K562 (cell line): Measurements from ENCODE around the gene KIF25. TPM values are rescaled to one million over a fixed set of nuclear protein-coding genes. Genes with fewer than 3 reads are reported as not detected.

Experiments used
- ARNT ChIP-seq, 2 experiments: fragments of 450-650 bp; IDR thresholded peaks; 2 replicates each; pipeline ENCODE4 v1.6.1; 2016; ENCODE audit warnings: mild to moderate bottlenecking in 1 of 2
- CSDE1 ChIP-seq, 2 experiments: fragments of 450-650 bp; IDR thresholded peaks; 2 replicates each; pipeline ENCODE4 v1.6.1; 2016; ENCODE audit warnings: mild to moderate bottlenecking in 1 of 2
- LARP7 ChIP-seq: fragments of 450-650 bp; IDR thresholded peaks from 2 replicates; pipeline ENCODE4 v1.6.1; 2016
- RFX5 ChIP-seq: IDR thresholded peaks from 2 replicates; pipeline ENCODE4 v1.6.1; 2011; ENCODE audit warnings: low read depth, mild to moderate bottlenecking, improper control_type of control experiment, low read length
- ZNF175 ChIP-seq: fragments of 200-800 bp; sonication (Bioruptor generic); IDR thresholded peaks from 2 replicates; pipeline ENCODE4 v1.6.1; 2016; ENCODE audit warnings: low read depth, mild to moderate bottlenecking, missing genetic modification characterization, missing compliant biosample characterization
- ZNF668 ChIP-seq: fragments of 250-450 bp; sonication (Bioruptor Pico); IDR thresholded peaks from 2 replicates; pipeline ENCODE4 v1.8.0; 2022; ENCODE audit warnings: mild to moderate bottlenecking, inconsistent platforms
- polyA plus RNA-seq, 8 experiments: library from polyadenylated mRNA; depleted of rRNA in 4 of 8; stranded (reverse) in 5 of 8; unstranded in 3 of 8; fragments of >200 nt; fragmentation: Nextera tagmentation in 2 of 8; fragmentation: Illumina TruSeq in 1 of 8; extraction: Ambion mirVana in 2 of 8; extraction: Trizol in 1 of 8; gene quantifications; 2 replicates each; pipeline versions ENCODE4 v1.2.1 to v1.2.3, GENCODE V29; 2011 to 2014; ENCODE audit warnings: inconsistent platforms in 1 of 8, missing spikeins in 1 of 8
- total RNA-seq, 7 experiments: library from RNA; depleted of rRNA in 6 of 7; stranded (reverse); fragments of >200 nt in 6 of 7; fragmentation: Illumina TruSeq in 2 of 7; extraction: Trizol in 2 of 7; gene quantifications; 2 replicates each; pipeline versions ENCODE4 v1.2.1 to v1.2.3, GENCODE V29; 2011 to 2021; ENCODE audit warnings: low replicate concordance in 1 of 7
- TF ChIP-seq, protein P1 (sequence below): sonication (generic); formaldehyde crosslinking; IDR thresholded peaks from 2 replicates; pipeline ENCODE4 v1.8.0; 2023; ENCODE audit warnings: mild to moderate bottlenecking, missing genetic modification reagents
- TF ChIP-seq, protein P2 (sequence below): fragments of 450-650 bp; IDR thresholded peaks from 2 replicates; pipeline ENCODE4 v1.6.1; 2016; ENCODE audit warnings: mild to moderate bottlenecking, moderate library complexity
- TF ChIP-seq, protein P3 (sequence below), 3 experiments: fragments of 200-800 bp in 1 of 3; sonication (Bioruptor generic) in 1 of 3; sonication (generic) in 1 of 3; formaldehyde crosslinking in 1 of 3; IDR thresholded peaks; 2 replicates each; pipeline versions ENCODE4 v1.6.1 to v1.8.0; 2016 to 2022; ENCODE audit warnings: mild to moderate bottlenecking in 2 of 3, missing compliant biosample characterization in 2 of 3, missing genetic modification characterization in 2 of 3, missing genetic modification reagents in 1 of 3

KIF25 gene
- total and polyA plus RNA-seq, 9 of the 15 experiments (the other 6 are each of a cell fraction or from before 2014, with no cell fraction given), result 0.04 to 0.49 (median 0.23) TPM; not detected in 5

DNA sequence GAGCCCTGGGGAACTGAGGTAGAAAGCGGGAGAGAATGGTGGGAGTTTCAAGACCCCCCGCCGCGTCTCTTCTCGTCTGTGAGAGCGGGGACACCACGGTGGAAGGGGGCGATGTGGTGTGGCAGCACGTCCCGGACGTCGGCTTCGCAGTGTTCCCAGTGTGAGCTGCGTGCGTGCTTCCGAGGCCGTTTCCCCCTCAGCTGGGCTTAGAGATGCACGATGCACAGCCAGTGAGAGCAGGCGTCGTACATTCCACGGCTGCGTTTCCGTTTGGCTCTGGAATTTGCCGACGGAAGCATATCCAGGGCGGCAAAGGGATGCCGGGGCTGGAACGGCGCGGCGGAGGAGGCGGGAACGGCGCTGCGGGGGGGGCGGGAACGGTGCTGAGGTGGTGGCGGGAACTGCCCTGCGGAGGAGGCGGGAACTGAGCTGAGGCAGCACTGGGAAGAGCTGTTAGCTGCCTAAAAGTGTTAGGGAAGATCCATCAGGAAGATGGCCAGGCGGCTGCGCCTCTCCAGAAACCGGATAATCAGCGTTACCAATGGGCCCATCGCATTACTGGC lies 37.7 kb downstream of the KIF25 start (continued):
- TF ChIP-seq, protein P1, sequence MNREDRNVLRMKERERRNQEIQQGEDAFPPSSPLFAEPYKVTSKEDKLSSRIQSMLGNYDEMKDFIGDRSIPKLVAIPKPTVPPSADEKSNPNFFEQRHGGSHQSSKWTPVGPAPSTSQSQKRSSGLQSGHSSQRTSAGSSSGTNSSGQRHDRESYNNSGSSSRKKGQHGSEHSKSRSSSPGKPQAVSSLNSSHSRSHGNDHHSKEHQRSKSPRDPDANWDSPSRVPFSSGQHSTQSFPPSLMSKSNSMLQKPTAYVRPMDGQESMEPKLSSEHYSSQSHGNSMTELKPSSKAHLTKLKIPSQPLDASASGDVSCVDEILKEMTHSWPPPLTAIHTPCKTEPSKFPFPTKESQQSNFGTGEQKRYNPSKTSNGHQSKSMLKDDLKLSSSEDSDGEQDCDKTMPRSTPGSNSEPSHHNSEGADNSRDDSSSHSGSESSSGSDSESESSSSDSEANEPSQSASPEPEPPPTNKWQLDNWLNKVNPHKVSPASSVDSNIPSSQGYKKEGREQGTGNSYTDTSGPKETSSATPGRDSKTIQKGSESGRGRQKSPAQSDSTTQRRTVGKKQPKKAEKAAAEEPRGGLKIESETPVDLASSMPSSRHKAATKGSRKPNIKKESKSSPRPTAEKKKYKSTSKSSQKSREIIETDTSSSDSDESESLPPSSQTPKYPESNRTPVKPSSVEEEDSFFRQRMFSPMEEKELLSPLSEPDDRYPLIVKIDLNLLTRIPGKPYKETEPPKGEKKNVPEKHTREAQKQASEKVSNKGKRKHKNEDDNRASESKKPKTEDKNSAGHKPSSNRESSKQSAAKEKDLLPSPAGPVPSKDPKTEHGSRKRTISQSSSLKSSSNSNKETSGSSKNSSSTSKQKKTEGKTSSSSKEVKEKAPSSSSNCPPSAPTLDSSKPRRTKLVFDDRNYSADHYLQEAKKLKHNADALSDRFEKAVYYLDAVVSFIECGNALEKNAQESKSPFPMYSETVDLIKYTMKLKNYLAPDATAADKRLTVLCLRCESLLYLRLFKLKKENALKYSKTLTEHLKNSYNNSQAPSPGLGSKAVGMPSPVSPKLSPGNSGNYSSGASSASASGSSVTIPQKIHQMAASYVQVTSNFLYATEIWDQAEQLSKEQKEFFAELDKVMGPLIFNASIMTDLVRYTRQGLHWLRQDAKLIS (CRISPR knock-in tag), result 0 out of 2 replicates have a peak, but pooled peaks have one; percentile 10
- TF ChIP-seq LARP7 (no peak), ZNF175 (0 out of 2 replicates have a peak, but pooled peaks have one; percentile 20), ZNF668 (CRISPR knock-in tag) (no peak), CSDE1 (IDR thresholded peaks at IDR 0.05) (no peak), RFX5 (no peak), ARNT (IDR thresholded peaks at IDR 0.05) (no peak)
- TF ChIP-seq, protein P2, sequence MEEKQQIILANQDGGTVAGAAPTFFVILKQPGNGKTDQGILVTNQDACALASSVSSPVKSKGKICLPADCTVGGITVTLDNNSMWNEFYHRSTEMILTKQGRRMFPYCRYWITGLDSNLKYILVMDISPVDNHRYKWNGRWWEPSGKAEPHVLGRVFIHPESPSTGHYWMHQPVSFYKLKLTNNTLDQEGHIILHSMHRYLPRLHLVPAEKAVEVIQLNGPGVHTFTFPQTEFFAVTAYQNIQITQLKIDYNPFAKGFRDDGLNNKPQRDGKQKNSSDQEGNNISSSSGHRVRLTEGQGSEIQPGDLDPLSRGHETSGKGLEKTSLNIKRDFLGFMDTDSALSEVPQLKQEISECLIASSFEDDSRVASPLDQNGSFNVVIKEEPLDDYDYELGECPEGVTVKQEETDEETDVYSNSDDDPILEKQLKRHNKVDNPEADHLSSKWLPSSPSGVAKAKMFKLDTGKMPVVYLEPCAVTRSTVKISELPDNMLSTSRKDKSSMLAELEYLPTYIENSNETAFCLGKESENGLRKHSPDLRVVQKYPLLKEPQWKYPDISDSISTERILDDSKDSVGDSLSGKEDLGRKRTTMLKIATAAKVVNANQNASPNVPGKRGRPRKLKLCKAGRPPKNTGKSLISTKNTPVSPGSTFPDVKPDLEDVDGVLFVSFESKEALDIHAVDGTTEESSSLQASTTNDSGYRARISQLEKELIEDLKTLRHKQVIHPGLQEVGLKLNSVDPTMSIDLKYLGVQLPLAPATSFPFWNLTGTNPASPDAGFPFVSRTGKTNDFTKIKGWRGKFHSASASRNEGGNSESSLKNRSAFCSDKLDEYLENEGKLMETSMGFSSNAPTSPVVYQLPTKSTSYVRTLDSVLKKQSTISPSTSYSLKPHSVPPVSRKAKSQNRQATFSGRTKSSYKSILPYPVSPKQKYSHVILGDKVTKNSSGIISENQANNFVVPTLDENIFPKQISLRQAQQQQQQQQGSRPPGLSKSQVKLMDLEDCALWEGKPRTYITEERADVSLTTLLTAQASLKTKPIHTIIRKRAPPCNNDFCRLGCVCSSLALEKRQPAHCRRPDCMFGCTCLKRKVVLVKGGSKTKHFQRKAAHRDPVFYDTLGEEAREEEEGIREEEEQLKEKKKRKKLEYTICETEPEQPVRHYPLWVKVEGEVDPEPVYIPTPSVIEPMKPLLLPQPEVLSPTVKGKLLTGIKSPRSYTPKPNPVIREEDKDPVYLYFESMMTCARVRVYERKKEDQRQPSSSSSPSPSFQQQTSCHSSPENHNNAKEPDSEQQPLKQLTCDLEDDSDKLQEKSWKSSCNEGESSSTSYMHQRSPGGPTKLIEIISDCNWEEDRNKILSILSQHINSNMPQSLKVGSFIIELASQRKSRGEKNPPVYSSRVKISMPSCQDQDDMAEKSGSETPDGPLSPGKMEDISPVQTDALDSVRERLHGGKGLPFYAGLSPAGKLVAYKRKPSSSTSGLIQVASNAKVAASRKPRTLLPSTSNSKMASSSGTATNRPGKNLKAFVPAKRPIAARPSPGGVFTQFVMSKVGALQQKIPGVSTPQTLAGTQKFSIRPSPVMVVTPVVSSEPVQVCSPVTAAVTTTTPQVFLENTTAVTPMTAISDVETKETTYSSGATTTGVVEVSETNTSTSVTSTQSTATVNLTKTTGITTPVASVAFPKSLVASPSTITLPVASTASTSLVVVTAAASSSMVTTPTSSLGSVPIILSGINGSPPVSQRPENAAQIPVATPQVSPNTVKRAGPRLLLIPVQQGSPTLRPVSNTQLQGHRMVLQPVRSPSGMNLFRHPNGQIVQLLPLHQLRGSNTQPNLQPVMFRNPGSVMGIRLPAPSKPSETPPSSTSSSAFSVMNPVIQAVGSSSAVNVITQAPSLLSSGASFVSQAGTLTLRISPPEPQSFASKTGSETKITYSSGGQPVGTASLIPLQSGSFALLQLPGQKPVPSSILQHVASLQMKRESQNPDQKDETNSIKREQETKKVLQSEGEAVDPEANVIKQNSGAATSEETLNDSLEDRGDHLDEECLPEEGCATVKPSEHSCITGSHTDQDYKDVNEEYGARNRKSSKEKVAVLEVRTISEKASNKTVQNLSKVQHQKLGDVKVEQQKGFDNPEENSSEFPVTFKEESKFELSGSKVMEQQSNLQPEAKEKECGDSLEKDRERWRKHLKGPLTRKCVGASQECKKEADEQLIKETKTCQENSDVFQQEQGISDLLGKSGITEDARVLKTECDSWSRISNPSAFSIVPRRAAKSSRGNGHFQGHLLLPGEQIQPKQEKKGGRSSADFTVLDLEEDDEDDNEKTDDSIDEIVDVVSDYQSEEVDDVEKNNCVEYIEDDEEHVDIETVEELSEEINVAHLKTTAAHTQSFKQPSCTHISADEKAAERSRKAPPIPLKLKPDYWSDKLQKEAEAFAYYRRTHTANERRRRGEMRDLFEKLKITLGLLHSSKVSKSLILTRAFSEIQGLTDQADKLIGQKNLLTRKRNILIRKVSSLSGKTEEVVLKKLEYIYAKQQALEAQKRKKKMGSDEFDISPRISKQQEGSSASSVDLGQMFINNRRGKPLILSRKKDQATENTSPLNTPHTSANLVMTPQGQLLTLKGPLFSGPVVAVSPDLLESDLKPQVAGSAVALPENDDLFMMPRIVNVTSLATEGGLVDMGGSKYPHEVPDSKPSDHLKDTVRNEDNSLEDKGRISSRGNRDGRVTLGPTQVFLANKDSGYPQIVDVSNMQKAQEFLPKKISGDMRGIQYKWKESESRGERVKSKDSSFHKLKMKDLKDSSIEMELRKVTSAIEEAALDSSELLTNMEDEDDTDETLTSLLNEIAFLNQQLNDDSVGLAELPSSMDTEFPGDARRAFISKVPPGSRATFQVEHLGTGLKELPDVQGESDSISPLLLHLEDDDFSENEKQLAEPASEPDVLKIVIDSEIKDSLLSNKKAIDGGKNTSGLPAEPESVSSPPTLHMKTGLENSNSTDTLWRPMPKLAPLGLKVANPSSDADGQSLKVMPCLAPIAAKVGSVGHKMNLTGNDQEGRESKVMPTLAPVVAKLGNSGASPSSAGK, result peak; percentile 87
- TF ChIP-seq, protein P3, sequence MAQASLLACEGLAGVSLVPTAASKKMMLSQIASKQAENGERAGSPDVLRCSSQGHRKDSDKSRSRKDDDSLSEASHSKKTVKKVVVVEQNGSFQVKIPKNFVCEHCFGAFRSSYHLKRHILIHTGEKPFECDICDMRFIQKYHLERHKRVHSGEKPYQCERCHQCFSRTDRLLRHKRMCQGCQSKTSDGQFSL (CRISPR knock-in tag; IDR thresholded peaks at IDR 0.05), result no peak; the same call in 1 of the 2 replicates
- TF ChIP-seq, protein P3 (tag; IDR thresholded peaks at IDR 0.05), result 0 out of 4 replicates have a peak, but pooled peaks of 1 of the 2 experiments have one; percentile 65
